Colonic mucosa (tissue), 4 donors: ENCODE results near the gene SLC2A13. TPM values are rescaled to one million over a fixed set of nuclear protein-coding genes. Genes with fewer than 3 reads are reported as not detected.

Source experiments
- DNase-seq: peaks from one replicate; pipeline ENCODE4 v3.0.0-alpha.2; 2020
- H3K27ac ChIP-seq: fragments of 200-600 bp; one replicate; pipeline ENCODE4 v1.8.0; 2021
- H3K27me3 ChIP-seq: fragments of 200-600 bp; one replicate; pipeline ENCODE4 v1.8.0; 2021
- H3K36me3 ChIP-seq: fragments of 200-600 bp; one replicate; pipeline ENCODE4 v1.8.0; 2021
- H3K4me1 ChIP-seq: fragments of 200-600 bp; one replicate; pipeline ENCODE4 v1.8.0; 2021; ENCODE audit warnings: mild to moderate bottlenecking
- H3K4me3 ChIP-seq: fragments of 200-600 bp; one replicate; pipeline ENCODE4 v1.8.0; 2021
- H3K9ac ChIP-seq, 2 donors: one replicate each; pipeline ENCODE4 v1.7.0; 2013; ENCODE audit warnings: control low read depth in 2 of 2, low read depth in 2 of 2, low read length in 2 of 2
- H3K9me3 ChIP-seq: fragments of 200-600 bp; one replicate; pipeline ENCODE4 v1.8.0; 2021
- intact Hi-C: fragments of 100-400 bp; cut with DNase I; formaldehyde crosslinking; loops from one replicate; pipeline ENCODE4 v1.14.1; 2022
- total RNA-seq, 2 donors: library from RNA; stranded (reverse); fragmentation: NEBNext Ultra II Directional in 1 of 2; extraction: Animal tissue kit (Norgen Biotek cat#: 25700) in 1 of 2; gene quantifications; one replicate each; pipeline ENCODE4 v1.2.1, GENCODE V29; 2021
- TF ChIP-seq, protein P1 (sequence below): fragments of 200-600 bp; IDR thresholded peaks from one replicate; pipeline ENCODE4 v1.8.0; 2022; ENCODE audit warnings: antibody characterized with exemption, mild to moderate bottlenecking
- donor health status: healthy.
- donor health status: DM: no; HTN: no; CAD: no.
- donor health status: DM: no; HTN: no; CAD: no.

The SLC2A13 gene
- total RNA-seq, 2 donors from 2014 or later: 19.2 to 39.0 TPM

DNA sequence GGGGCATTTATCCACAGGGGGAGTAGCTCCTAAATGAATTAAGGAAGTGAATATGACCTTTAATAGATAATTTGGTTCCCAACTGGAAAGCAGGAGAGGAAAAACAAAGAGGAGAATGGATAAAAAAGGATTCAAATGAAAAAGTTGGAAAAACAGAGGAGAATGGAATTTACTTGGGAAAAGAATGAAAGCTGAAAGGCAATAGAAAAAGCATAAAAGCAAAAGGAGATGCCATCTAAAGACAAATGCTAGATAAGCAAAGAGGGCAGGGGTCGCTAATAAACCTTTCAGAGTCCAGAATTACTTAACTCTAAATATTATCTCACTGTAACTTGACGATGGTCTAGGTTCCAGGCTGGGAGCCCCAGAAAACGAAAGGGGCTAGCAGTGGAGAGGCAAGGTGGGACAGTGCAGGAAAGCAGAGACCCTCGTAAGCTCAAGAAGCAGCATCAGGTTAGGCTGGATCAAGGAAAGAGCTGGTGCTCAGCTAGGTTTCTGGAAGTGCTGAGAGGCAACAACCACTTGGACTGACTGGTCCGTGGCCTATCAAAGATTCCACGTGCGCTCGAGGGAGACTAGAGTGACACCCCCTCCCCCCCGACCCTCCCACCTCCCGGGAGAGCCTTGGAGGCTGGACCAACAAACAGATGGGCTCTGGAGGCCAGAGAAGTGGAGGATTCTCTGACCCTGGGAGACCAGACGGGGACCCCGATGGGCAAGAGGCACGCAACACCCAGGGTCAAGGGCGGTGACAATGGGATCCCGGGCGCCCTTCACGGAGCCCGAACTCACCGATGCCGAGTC, 1.2 kb downstream of the SLC2A13 start:
- intact Hi-C loops: loop anchor here (5.0 kb wide), 1 partner anchor 337 kb away; no protein-coding TSS in a partner anchor
- H3K4me3 ChIP-seq: peak overlapping the region; percentile 87

DNA sequence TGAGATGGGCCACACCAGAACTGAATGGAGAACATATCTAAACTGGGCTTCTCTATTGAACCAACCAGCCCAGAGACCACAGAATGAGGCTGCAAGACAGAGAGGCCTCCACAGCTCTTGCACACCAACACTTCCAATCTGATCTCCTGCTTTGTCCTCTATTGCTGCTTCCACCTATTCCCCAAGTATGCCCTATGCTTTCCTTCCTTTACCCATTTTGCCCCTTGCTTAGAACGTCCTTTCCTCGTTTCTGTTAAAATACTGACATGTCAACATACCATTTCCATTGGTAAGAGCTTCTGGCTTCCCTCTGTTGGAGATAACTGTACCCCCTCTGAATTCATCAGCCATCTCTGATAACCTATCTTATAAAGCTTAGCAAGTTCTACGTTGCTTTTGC, 2.8 kb downstream of the SLC2A13 start:
- TF ChIP-seq, protein P1, sequence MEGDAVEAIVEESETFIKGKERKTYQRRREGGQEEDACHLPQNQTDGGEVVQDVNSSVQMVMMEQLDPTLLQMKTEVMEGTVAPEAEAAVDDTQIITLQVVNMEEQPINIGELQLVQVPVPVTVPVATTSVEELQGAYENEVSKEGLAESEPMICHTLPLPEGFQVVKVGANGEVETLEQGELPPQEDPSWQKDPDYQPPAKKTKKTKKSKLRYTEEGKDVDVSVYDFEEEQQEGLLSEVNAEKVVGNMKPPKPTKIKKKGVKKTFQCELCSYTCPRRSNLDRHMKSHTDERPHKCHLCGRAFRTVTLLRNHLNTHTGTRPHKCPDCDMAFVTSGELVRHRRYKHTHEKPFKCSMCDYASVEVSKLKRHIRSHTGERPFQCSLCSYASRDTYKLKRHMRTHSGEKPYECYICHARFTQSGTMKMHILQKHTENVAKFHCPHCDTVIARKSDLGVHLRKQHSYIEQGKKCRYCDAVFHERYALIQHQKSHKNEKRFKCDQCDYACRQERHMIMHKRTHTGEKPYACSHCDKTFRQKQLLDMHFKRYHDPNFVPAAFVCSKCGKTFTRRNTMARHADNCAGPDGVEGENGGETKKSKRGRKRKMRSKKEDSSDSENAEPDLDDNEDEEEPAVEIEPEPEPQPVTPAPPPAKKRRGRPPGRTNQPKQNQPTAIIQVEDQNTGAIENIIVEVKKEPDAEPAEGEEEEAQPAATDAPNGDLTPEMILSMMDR: no peak
- no peak overlapping the region for H3K4me3 ChIP-seq
- DNase-seq: no peak
- no peak overlapping the region for H3K27ac ChIP-seq
- no peaks in the 10 kb centered on the region for H3K36me3 ChIP-seq
- peak overlapping the region in 1 of 2 donors; percentile 75 for H3K9ac ChIP-seq
- peaks cover 4% of the 10 kb centered on the region for H3K4me1 ChIP-seq
- intact Hi-C loops: no loop called here
- H3K9me3 ChIP-seq: no peaks in the 10 kb centered on the region
- no peaks in the 10 kb centered on the region for H3K27me3 ChIP-seq

More for the DNA sequence above, 1.2 kb downstream of the SLC2A13 start:
- H3K9ac ChIP-seq: peak overlapping the region; percentile 77 to 92
- TF ChIP-seq, protein P1: no peak
- peak; percentile 40 for DNase-seq
- H3K4me1 ChIP-seq: peaks cover 4% of the 10 kb centered on the region
- H3K36me3 ChIP-seq: no peaks in the 10 kb centered on the region
- H3K27me3 ChIP-seq: no peaks in the 10 kb centered on the region
- H3K9me3 ChIP-seq: no peaks in the 10 kb centered on the region
- H3K27ac ChIP-seq: peak overlapping the region; percentile 84

DNA sequence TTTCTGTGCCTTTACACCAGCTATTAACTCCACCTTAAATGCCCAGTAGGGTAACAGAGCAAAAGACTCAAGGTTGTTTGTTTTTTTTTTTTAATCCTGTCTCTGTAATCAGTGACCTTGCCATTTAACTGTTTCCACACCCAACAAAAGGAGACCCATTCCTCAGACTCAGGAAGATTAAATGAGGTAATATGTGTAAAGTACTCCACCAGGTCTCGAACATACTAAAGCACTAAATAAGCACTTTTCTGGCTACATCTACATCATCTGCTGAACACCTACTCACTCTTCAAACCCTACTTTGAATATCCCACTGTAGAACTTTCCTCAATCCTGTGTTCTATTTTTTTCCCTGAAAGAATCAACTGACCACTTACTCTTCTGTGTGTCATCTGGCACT, 4.1 kb downstream of the SLC2A13 start:
- Histone ChIP-seq H3K9me3 (no peaks in the 10 kb centered on the region), H3K9ac (no peak overlapping the region), H3K4me3 (no peak overlapping the region), H3K27me3 (no peaks in the 10 kb centered on the region), H3K4me1 (no peaks in the 10 kb centered on the region), H3K36me3 (no peaks in the 10 kb centered on the region), H3K27ac (no peak overlapping the region)
- intact Hi-C loops: no loop called here
- no peak for DNase-seq
- TF ChIP-seq, protein P1: no peak

DNA sequence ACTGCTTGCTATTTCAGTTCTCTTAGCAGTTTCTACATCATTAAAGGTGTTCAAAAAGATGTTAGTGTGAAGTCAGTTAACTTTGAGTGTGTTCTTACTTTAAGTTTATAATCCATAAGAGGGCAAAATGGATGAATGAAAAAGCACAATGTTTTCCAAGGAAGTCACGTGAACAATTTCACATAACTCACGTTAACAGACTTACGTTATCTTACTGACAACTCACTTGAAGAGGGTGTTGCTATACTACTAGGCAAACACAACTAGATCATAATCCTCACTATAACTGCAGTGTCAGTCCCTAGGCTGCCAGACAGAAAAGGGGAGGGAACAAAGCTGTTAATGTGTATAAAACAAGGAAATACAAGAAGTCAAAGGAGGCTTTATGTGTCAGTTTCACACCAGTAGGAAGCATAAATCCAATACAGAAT, 6.4 kb downstream of the SLC2A13 start:
- DNase-seq: peak; percentile 63
- intact Hi-C loops: no loop called here
- Histone ChIP-seq H3K4me1 (no peaks in the 10 kb centered on the region), H3K4me3 (no peak overlapping the region), H3K27ac (peak overlapping the region; percentile 65), H3K36me3 (no peaks in the 10 kb centered on the region), H3K9me3 (no peaks in the 10 kb centered on the region), H3K9ac (peak overlapping the region in 1 of 2 donors; percentile 57), H3K27me3 (no peaks in the 10 kb centered on the region)
- TF ChIP-seq, protein P1: no peak

DNA sequence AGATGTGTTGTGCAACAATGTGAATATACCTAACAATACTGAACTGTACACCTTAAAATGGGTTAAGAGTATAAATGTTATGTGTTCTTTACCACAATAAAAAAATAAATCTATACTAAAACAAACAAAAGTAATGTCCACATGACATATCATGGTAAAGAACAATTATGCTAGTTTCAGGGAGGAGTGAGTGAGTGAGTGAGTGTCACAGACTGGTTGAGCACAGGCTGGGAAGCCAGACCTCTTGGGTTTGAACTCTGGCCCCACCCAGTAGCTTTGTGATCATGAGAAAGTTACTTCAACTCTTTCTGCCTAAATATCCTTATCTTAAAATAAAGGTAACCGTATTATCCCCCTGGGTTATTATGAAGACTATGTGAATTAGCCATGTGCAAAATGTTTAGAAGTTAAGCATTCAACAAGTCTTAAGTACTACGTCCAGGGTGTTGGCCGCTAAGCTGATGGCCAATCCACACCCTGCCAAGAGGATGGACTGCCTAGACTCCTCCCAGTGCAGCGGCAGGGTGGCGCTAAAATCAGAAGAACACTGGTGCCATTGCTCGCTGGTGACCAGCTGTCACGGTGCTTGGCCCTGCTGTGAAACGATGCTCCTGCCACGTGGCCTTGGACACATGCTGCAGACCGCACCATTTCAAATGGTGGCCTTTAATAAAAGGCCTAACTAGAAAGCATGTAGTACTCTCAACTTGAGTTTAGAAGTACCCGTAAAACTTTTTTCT, 7.3 kb downstream of the SLC2A13 start:
- Histone ChIP-seq H3K4me1 (no peaks in the 10 kb centered on the region), H3K9ac (no peak overlapping the region), H3K36me3 (no peaks in the 10 kb centered on the region), H3K4me3 (no peak overlapping the region), H3K27ac (peak overlapping the region; percentile 65), H3K9me3 (no peaks in the 10 kb centered on the region), H3K27me3 (no peaks in the 10 kb centered on the region)
- no peak for DNase-seq
- TF ChIP-seq, protein P1: no peak
- intact Hi-C loops: no loop called here
